Caco-2 (cell line): ENCODE measurements around the gene CBX4. TPM values are rescaled to one million over a fixed set of nuclear protein-coding genes. Genes with fewer than 3 reads are reported as not detected.

Experiments used
- Bru-seq: library from RNA; stranded (reverse); fragments of 400-500 nt; gene quantifications from one replicate; lab custom pipeline; 2021; lab: Mats Ljungman, UMichigan
- BruChase-seq, 2 experiments: library from RNA; stranded (reverse); fragments of 400-500 nt; gene quantifications; one replicate each; lab custom pipeline; 2021; lab: Mats Ljungman, UMichigan
- BruUV-seq: library from RNA; stranded (reverse); fragments of 400-500 nt; replicated peaks from 2 replicates; lab custom pipeline; 2021; lab: Mats Ljungman, UMichigan
- CTCF ChIA-PET: fragments of 300-600 bp; sonication (Branson Sonifier 250); formaldehyde crosslinking; loops from one replicate; lab custom pipeline; 2022; ENCODE audit warnings: antibody characterized with exemption; lab: Charles Lee
- POLR2A ChIA-PET: fragments of 300-600 bp; sonication (Branson Sonifier 250); formaldehyde crosslinking; loops from one replicate; lab custom pipeline; 2022; ENCODE audit warnings: antibody characterized with exemption; lab: Charles Lee
- DNase-seq, 2 experiments: peaks; one replicate each; pipeline versions ENCODE4 v3.0.0 to v3.0.0-alpha.2; 2020 to 2022
- H3K27me3 ChIP-seq: replicated peaks from 2 replicates; pipeline ENCODE4 v1.6.0; 2011; ENCODE audit warnings: low read length; ENCODE audit not compliant: control insufficient read depth, insufficient read depth
- H3K36me3 ChIP-seq: 2 replicates; pipeline ENCODE4 v1.5.1; 2011; ENCODE audit warnings: low read length; ENCODE audit not compliant: control insufficient read depth, insufficient read depth
- H3K4me1 ChIP-seq: fragments of 250-450 bp; sonication (Bioruptor Pico); 2 replicates; pipeline ENCODE4 v1.5.1; 2020; ENCODE audit warnings: mild to moderate bottlenecking
- H3K4me3 ChIP-seq: 2 replicates; pipeline ENCODE4 v1.5.1; 2011; ENCODE audit warnings: low read depth, mild to moderate bottlenecking, control low read depth, low read length
- H3K9me3 ChIP-seq: fragments of 250-450 bp; sonication (Bioruptor Pico); 2 replicates; pipeline ENCODE4 v1.5.1; 2020; ENCODE audit warnings: mild to moderate bottlenecking, moderate library complexity
- H3K27ac Mint-ChIP-seq: one replicate; pipeline ENCODE4 v1.8.0; 2022; ENCODE audit warnings: mixed read lengths; ENCODE audit not compliant: unreplicated experiment
- H3K27me3 Mint-ChIP-seq: one replicate; pipeline ENCODE4 v1.8.0; 2022; ENCODE audit warnings: mixed read lengths; ENCODE audit not compliant: insufficient read depth, unreplicated experiment
- H3K36me3 Mint-ChIP-seq: one replicate; pipeline ENCODE4 v1.8.0; 2022; ENCODE audit warnings: mild to moderate bottlenecking, mixed read lengths; ENCODE audit not compliant: insufficient read depth, unreplicated experiment
- H3K4me1 Mint-ChIP-seq: one replicate; pipeline ENCODE4 v1.8.0; 2022; ENCODE audit warnings: low read depth, mixed read lengths; ENCODE audit not compliant: unreplicated experiment
- H3K4me3 Mint-ChIP-seq: one replicate; pipeline ENCODE4 v1.8.0; 2022; ENCODE audit warnings: mild to moderate bottlenecking, moderate library complexity, mixed read lengths; ENCODE audit not compliant: unreplicated experiment
- H3K9me3 Mint-ChIP-seq: one replicate; pipeline ENCODE4 v1.8.0; 2022; ENCODE audit warnings: mixed read lengths; ENCODE audit not compliant: unreplicated experiment
- CTCF ChIP-seq, 2 experiments: fragments of 200-600 bp in 1 of 2; IDR thresholded peaks; 1 replicate in 1 of 2; 2 replicates in 1 of 2; pipeline versions ENCODE4 v1.5.1 to v1.8.0; 2011 to 2022; ENCODE audit warnings: antibody characterized with exemption in 1 of 2, control low read depth in 1 of 2, inconsistent platforms in 1 of 2, low read depth in 1 of 2, low read length in 1 of 2, mild to moderate bottlenecking in 1 of 2, moderate library complexity in 1 of 2; ENCODE audit not compliant: insufficient read depth in 1 of 2, severe bottlenecking in 1 of 2, unreplicated experiment in 1 of 2
- intact Hi-C: fragments of 100-400 bp; cut with micrococcal nuclease; formaldehyde crosslinking; loops from one replicate; pipeline ENCODE4 v1.10.0; 2022; ENCODE audit not compliant: unreplicated experiment
- long read RNA-seq: library from polyadenylated mRNA; stranded (forward); transcript quantifications from one replicate; pipeline ENCODE4 v2.0.0, GENCODE V29; 2022
- total RNA-seq: library from RNA; stranded (reverse); gene quantifications from 2 replicates; pipeline ENCODE4 v1.2.3, GENCODE V29; 2022

CBX4 gene
- total RNA-seq, result 90.8 and 114 TPM in 2 replicates
- Bru-seq, nascent RNA, result percentile 89 among the genes with signal in this experiment
- BruChase-seq, experiment 1, labeled RNA remaining after a 2-hour chase, result percentile 93 among the genes with signal in this experiment
- percentile 83 among the genes with signal in this experiment for BruChase-seq, experiment 2, labeled RNA remaining after a 6-hour chase
- long read RNA-seq, transcript CBX4-201 (5 exons, 2,664 nt), result major isoform, 54 of 109 reads
- long read RNA-seq, partial matches to known transcripts, result 3 of 109 reads
- long read RNA-seq, other reads (novel, unspliced or antisense), result 52 of 109 reads

DNA sequence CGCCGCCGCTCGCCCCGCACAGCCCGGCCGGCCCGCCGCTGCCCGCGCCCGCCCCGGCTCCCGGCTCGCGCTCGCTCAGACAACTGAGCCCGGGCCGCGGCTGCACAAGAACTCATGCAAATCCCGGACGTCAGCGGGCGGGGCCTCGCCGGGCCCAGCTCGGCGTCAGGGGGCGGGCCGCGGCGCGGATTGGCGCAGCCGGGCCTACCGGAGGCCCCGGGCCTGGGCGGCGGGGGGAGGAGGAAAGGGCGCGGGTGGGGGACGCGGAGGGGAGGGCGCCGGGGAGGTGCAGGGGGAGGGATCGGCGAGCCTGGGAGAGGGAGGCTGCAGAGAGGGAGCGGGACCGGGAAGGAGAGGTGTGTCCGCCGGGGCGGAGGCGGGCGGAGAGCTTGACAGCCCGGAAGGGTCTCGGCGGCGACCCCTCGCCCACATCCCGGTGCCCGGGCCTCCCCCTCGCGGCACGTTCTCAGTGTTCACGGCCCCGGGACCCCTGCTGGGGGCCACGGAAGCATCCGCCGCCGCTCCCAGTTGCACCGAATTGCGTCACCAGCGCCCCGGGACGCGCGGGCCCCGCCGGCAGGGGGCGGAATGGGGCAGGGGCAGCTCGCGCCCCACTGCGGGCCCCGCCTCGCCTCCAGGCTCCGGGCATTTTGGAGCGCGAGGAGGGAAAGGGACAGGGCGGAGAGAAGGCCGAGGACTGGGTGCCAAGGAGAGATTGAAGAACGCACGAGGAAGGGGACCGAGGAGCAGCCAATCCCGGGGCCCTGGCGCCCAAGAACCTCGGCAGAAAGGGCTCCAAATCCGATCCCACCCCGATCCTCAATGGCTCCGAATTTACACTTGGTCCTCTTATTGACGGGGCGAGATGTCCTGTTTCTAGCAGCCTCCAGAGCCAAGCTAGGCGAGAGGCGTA is at the start of gene CBX4:
TSS of gene CBX4 (minus strand) at position 85 of the 913 bp plus-strand sequence. CDS start 189 bp downstream, outside the sequence.
- Histone ChIP-seq H3K27me3 (no peaks in the 10 kb centered on the region), H3K4me3 (peak within 1 kb of the TSS; percentile 77), H3K9me3 (no peaks in the 10 kb centered on the region), H3K36me3 (peaks cover 4% of the 10 kb centered on the region), H3K4me1 (peaks cover 51% of the 10 kb centered on the region)
- Mint-ChIP-seq H3K27me3 (no peaks in the 10 kb centered on the region), H3K4me3 (peak within 1 kb of the TSS; percentile 80), H3K4me1 (no peaks in the 10 kb centered on the region), H3K27ac (peak within 1 kb of the TSS; percentile 91), H3K36me3 (peaks cover 65% of the 10 kb centered on the region), H3K9me3 (no peaks in the 10 kb centered on the region)
- peak; percentile 97 to 98 for DNase-seq
- POLR2A ChIA-PET, result interaction anchor here (0.5 to 8.0 kb wide), 30 partner anchors 11 to 1680 kb away, joined by 3 to 174 read pairs (median 5); partner anchors contain the start of gene CBX8
- intact Hi-C loops, result loop anchor here (1.0 to 5.0 kb wide), 5 partner anchors 29 to 154 kb away; no protein-coding TSS in a partner anchor
- peak; percentile 77 to 97 for TF ChIP-seq CTCF (IDR thresholded peaks at IDR 0.05; ENCODE audit: insufficient read depth in 1 of 2, low read depth in 1 of 2, low read length in 1 of 2, severe bottlenecking in 1 of 2, unreplicated experiment in 1 of 2)
- TSS peak; percentile 8 for BruUV-seq
- CTCF ChIA-PET, result interaction anchor here (0.6 to 4.2 kb wide), 33 partner anchors 11 to 406 kb away, joined by 3 to 87 read pairs (median 5); partner anchors contain the start of gene CBX8

DNA sequence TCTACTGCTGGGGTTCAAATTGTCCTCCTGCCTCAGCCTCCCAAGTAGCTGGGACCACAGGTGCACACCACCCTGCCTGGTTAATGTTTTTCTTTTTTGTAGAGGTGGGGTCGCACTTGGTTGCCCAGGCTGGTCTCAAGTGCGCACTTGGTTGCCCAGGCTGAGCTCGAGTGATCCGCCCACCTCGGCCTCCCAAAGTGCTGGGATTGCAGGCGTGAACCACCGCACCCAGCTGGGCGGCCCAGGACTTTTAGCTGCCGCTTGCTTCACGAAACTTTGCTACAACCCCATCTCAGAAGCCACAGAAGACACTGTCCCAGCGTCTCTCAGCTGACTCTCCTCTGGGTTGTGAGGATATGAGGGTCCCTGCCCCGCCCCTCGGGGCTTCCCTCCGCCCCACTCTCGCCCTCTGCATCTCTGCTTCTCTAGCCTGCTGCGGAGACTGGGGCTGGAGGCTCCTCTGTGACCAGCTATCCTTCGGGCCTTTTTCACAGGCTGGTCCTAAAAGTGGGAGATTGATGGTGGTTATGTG is 48.8 kb upstream of the CBX4 start:
- no peak overlapping the region for H3K27ac Mint-ChIP-seq
- Histone ChIP-seq H3K36me3 (no peaks in the 10 kb centered on the region), H3K9me3 (no peaks in the 10 kb centered on the region), H3K4me1 (no peaks in the 10 kb centered on the region), H3K27me3 (no peaks in the 10 kb centered on the region; the same call in 1 of the 2 replicates), H3K4me3 (no peak overlapping the region)
- no peak for TF ChIP-seq CTCF (IDR thresholded peaks at IDR 0.05; ENCODE audit: insufficient read depth in 1 of 2, low read depth in 1 of 2, low read length in 1 of 2, severe bottlenecking in 1 of 2, unreplicated experiment in 1 of 2)
- H3K4me1 Mint-ChIP-seq, result peaks cover 12% of the 10 kb centered on the region
- ChIA-PET POLR2A (interaction anchor here (0.7 kb wide), 2 partner anchors 29 to 47 kb away, joined by 3 read pairs; no protein-coding TSS in a partner anchor), CTCF (interaction anchor here (0.6 kb wide), 1 partner anchor 145 kb away, joined by 5 read pairs; no protein-coding TSS in a partner anchor)
- H3K36me3 Mint-ChIP-seq, result peaks cover 5% of the 10 kb centered on the region
- no peak overlapping the region for H3K4me3 Mint-ChIP-seq
- no peaks in the 10 kb centered on the region for H3K9me3 Mint-ChIP-seq
- no peaks in the 10 kb centered on the region for H3K27me3 Mint-ChIP-seq
- intact Hi-C loops, result no loop called here
- no peak for DNase-seq
- BruUV-seq, result no TSS peak
